Measurements from ENCODE around the gene RASA4B. TPM values are rescaled to one million over a fixed set of nuclear protein-coding genes. Genes with fewer than 3 reads are reported as not detected.
"Not testable (repeated sequence)": the region's sequence is repeated elsewhere in the genome, so short reads cannot be mapped to it uniquely, and the experiment has no call there.

The RASA4B gene
- total and polyA plus RNA-seq, 10 donors: 16.7 to 50.5 (median 23.6) TPM

- H3K4me3 ChIP-seq; H3K9me3 ChIP-seq; H3K36me3 ChIP-seq; intact Hi-C loops (cut with DNase I; ENCODE audit: low total_unique reads); H3K4me1 ChIP-seq; H3K27ac ChIP-seq; H3K27me3 ChIP-seq (replicated peaks in 1 of 7): not testable (repeated sequence)
- peak; percentile 41 for DNase-seq
- WGBS, 5 donors: no CpG with 5 or more reads among the region's 7 CpGs
These were observed 14.0 kb upstream of the RASA4B start for GRCh38 chr7:102531583-102531982.

GRCh38 chr7:102527822-102528793, 10.5 kb upstream of the RASA4B start:
- DNase-seq; H3K4me3 ChIP-seq; intact Hi-C loops (cut with DNase I; ENCODE audit: low total_unique reads); H3K36me3 ChIP-seq; H3K27me3 ChIP-seq (replicated peaks in 1 of 7); H3K27ac ChIP-seq; H3K9me3 ChIP-seq; H3K4me1 ChIP-seq: not testable (repeated sequence)
- 94 to 100% (median 100%) methylated on average over 1 to 4 of the region's 13 CpGs for WGBS, 5 donors

GRCh38 chr7:102527182-102527581, 9.6 kb upstream of the RASA4B start:
- H3K4me1 ChIP-seq; H3K4me3 ChIP-seq; H3K27ac ChIP-seq; DNase-seq; H3K36me3 ChIP-seq; H3K27me3 ChIP-seq (replicated peaks in 1 of 7); intact Hi-C loops (cut with DNase I; ENCODE audit: low total_unique reads); H3K9me3 ChIP-seq: not testable (repeated sequence)
- 86 to 100% (median 89%) methylated on average over 1 of the region's 8 CpGs; no CpG with 5 or more reads in 1 of the 5 donors for WGBS, 5 donors

- H3K27me3 ChIP-seq (replicated peaks in 1 of 7); H3K4me3 ChIP-seq; H3K36me3 ChIP-seq; H3K4me1 ChIP-seq; DNase-seq; H3K27ac ChIP-seq; intact Hi-C loops (cut with DNase I; ENCODE audit: low total_unique reads); H3K9me3 ChIP-seq: not testable (repeated sequence)
- 20 to 90% (median 77%) methylated on average over 1 of the region's 2 CpGs for WGBS, 5 donors
These were observed 7.2 kb upstream of the RASA4B start for GRCh38 chr7:102524803-102525202.

GRCh38 chr7:102520797-102521196, 3.2 kb upstream of the RASA4B start:
- H3K9me3 ChIP-seq; H3K27me3 ChIP-seq (replicated peaks in 1 of 7); H3K36me3 ChIP-seq; DNase-seq; intact Hi-C loops (cut with DNase I; ENCODE audit: low total_unique reads); H3K4me1 ChIP-seq; H3K27ac ChIP-seq; H3K4me3 ChIP-seq: not testable (repeated sequence)
- WGBS, 5 donors: 96 to 100% methylated on average over 3 of the region's 5 CpGs; no CpG with 5 or more reads in 3 of the 5 donors

GRCh38 chr7:102516951-102517350, 626 bp downstream of the RASA4B start:
- WGBS, 5 donors: no CpG with 5 or more reads among the region's 10 CpGs
- H3K9me3 ChIP-seq; H3K27ac ChIP-seq; H3K36me3 ChIP-seq; H3K4me3 ChIP-seq; H3K27me3 ChIP-seq (replicated peaks in 1 of 7); DNase-seq; intact Hi-C loops (cut with DNase I; ENCODE audit: low total_unique reads); H3K4me1 ChIP-seq: not testable (repeated sequence)

GRCh38 chr7:102515889-102516288, 1.7 kb downstream of the RASA4B start:
- H3K4me1 ChIP-seq; H3K27me3 ChIP-seq (replicated peaks in 1 of 7); DNase-seq; H3K4me3 ChIP-seq; H3K9me3 ChIP-seq; H3K36me3 ChIP-seq; intact Hi-C loops (cut with DNase I; ENCODE audit: low total_unique reads); H3K27ac ChIP-seq: not testable (repeated sequence)
- no CpG with 5 or more reads among the region's 3 CpGs for WGBS, 5 donors

- H3K27me3 ChIP-seq (replicated peaks in 1 of 7); H3K36me3 ChIP-seq; H3K9me3 ChIP-seq; H3K4me3 ChIP-seq; intact Hi-C loops (cut with DNase I; ENCODE audit: low total_unique reads); H3K4me1 ChIP-seq: not testable (repeated sequence)
- peak overlapping the region in 2 of 8 donors; percentile 46 to 51 for H3K27ac ChIP-seq
- 0 to 14% methylated on average over 2 of the region's 15 CpGs; no CpG with 5 or more reads in 3 of the 5 donors for WGBS, 5 donors
- peak; percentile 52 for DNase-seq
These were observed 2.5 kb downstream of the RASA4B start for GRCh38 chr7:102514881-102515721.

- H3K9me3 ChIP-seq; intact Hi-C loops (cut with DNase I; ENCODE audit: low total_unique reads); H3K36me3 ChIP-seq; H3K4me1 ChIP-seq; H3K27me3 ChIP-seq (replicated peaks in 1 of 7): not testable (repeated sequence)
- 10 to 40% (median 21%) methylated on average over 3 to 5 of the region's 5 CpGs for WGBS, 5 donors
- DNase-seq: peak; percentile 62
- H3K27ac ChIP-seq: peak overlapping the region in 4 of 8 donors; percentile 51 to 84 (median 66)
- peak overlapping the region in 2 of 8 donors; percentile 18 to 53 for H3K4me3 ChIP-seq
These were observed 4.8 kb downstream of the RASA4B start for GRCh38 chr7:102512642-102513221.

GRCh38 chr7:102511860-102512522, 5.6 kb downstream of the RASA4B start:
- intact Hi-C loops (cut with DNase I; ENCODE audit: low total_unique reads); H3K9me3 ChIP-seq; DNase-seq; H3K27me3 ChIP-seq (replicated peaks in 1 of 7); H3K36me3 ChIP-seq; H3K4me1 ChIP-seq; H3K4me3 ChIP-seq; H3K27ac ChIP-seq: not testable (repeated sequence)
- no CpG with 5 or more reads among the region's 30 CpGs for WGBS, 5 donors

Data from spleen (tissue), 11 donors.